T-helper 1 cell (primary cell): ENCODE measurements around the gene QRFP.

Experiments
- DNase-seq, 5 donors: peaks; one replicate each; pipeline ENCODE4 v3.0.0-alpha.2; 2012 to 2020

Gene QRFP

DNA sequence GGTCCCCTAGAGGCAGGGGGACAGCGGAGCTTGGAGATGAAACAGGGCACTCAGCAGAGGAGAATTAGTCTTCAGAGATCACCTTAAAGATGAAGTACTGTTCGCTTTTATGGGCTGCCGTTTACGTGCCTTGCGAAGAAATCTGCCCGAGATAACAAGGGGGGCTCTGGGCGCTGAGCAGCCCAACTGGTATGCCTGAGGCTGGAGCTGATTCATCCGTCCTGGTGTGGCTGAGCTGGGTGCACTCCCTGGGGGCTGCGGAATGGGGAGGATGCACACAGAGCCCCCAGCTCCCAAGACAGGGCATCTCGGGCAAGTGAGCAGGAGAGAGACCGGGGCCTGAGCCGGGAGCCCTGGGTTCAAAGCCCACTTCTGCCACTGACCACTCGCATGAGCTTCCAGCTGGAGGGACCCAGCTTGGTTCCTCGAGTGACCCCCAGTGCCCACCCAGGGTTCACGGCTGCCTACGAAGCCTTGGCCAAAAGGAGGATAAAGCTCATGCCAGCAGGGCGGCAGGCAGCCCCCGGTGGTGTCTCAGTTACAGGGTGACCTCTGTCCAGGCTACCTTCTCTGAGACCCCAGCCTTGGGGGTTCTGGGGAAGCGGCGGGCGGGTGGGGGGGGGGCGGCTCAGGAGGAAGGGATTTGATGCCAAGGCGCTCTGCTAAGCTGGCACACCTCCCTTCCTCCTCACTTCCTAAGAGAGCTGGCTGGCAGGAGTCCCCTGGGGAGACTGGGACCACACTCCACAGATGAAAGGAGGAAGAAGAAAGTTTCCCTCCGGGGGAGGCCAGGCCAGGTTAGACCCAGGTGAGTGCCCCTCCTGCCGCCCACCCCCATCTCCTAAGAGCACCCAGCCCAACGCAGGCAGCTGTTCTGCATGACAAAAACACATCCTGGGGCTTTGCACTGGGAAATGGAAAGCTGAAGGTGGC, 36.8 kb upstream of the QRFP start:
- DNase-seq, result no peak

DNA sequence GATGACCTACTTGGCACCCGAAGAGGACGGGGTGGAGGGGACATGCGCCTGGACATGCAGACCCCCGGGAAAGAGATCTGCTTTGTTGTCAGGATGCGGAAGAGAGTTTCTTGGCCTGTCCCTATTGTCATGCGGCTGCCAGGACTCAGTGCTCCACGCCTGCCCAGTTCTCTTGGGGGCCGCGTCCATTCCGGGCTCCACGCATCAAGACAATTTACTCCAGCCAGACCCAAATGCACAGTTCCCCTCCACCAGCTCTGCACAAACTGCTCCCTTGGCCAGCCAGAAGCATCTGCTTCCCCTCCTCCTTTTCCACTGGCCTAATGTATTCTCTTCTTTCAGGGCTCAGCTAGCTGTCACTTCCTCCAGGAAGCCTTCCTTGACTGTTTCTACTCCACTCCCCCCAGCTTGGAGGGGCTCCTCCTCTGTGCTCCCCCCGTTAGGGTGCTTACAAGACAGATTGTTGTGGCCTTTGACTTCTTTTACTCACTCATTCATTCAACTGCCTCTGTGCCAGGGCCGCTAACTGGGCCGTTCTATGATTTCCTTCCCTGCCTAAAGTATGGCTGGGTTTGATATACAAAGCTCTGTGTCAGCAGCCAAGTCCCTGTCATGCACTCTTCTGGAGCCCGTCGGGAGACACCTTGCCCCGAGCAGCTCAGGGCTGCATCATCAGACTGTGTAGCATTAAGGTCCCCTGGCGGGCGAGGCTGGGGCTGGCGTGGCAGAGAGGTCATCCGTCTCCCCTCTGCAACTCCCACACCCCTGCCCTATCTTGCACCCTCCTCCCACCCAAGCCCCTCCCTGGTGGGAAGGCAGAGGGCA, 35.9 kb upstream of the QRFP start:
- DNase-seq, result no peak

DNA sequence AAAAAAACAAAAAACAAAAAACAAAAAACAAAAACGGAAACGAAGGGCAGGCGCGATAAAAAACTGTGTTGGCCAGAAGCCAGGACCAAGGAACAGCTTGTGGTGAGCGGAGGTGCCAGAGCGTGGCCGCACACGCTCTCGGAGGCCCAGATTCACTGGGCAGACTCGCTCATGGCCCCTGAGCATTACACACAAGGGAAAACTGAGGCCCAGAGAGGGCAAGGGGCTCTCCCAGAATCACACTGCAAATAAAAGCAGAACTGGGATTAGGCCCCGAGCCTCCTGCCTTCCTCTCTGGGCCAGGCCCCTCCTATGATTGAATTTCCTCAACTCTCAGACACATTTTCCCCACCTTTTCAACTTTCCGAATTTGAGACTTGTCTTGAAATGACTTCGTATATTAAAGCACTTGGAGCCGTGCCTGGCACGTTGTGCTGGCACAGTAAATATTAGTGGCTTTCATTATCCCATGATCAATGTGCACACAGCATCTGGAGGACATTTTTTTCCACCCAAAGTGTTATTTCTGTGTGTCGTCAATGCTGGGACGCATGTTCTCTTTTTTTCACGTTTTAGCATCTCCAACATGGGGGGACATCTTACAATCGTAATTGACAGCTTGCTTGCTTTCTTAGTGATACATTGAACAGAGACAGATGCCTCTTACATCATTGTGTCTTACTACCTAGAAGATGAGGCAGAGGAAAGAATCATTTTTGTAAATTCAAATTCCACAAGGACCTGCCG, 35.1 kb upstream of the QRFP start:
- no peak for DNase-seq

DNA sequence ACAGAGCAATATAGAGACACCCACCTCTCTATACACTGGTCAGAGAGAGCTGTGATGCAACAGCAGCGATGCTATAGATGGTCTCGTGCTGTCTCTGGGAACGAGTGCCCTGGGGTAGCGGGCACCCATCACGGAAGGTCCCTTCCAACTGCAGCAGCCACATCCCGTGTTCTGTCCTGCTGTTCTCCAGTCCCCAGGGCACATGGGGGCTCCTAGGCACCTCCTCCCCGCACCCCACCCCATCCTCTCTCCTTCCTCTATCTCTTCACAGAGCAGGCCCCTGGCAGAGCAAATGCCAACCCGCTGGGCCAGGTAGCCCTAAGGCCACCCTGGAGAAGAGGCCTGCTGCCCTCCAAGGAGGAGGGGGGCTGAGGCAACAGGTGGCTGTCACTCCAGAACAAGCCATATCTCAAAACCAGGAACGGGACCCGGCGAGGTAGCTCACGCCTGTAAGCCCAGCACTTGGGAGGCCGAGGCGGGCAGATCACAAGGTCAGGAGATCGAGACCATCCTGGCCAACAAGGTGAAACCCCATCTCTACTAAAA, 34.3 kb upstream of the QRFP start:
- no peak for DNase-seq

DNA sequence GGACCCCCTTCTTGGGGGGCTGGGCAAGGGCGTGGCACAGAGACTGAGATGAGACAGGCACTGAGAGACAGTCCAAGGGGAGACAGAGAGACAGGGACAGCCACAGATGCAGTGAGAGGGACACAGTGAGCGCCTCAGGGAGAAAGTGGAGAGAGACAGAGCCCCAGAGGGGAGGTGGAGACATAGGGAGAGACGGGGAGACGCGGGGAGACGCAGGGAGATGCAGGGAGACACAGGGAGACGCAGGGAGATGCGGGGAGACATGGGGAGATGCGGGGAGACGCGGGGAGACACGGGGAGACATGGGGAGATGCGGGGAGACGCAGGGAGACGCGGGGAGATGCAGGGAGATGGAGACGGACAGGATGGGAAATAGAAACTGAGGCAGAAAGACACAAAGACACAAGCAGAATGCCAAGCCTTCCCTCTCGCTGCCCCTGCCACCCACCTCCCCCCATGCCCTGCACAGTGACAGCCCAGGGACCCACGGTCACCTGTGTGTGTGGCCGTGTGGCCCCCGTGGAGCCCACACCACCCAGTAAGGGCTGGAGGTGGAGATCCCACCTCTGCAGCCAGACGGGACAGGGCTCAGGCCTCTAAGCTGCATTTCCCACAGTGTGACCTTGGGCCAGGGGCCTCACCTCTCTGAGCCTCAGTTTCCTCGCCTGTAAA, 33.7 kb upstream of the QRFP start:
- DNase-seq, result no peak

DNA sequence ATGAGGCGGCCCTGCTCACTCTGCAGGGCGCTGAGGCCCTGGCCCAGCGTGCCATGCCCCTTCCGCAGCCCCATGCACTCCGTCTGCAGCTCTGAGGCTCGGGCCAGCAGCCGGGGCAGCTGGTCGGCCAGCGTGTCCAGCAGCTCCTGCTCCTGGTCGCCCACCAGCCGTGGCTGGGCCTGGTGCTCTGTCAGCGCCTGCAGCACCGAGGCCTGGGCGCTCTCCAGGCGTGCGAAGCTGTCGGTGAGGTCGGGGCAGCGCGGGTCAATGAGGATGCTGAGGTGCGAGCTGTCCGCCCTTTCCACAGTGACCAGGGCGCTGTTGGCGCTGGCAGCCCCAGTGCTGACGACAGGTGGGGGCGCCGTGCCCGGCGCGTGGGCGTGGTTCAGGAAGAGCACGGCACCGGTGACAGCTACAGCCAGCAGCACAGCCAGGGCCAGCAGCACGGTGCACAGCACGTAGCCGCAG, 33.0 kb upstream of the QRFP start:
- no peak for DNase-seq

DNA sequence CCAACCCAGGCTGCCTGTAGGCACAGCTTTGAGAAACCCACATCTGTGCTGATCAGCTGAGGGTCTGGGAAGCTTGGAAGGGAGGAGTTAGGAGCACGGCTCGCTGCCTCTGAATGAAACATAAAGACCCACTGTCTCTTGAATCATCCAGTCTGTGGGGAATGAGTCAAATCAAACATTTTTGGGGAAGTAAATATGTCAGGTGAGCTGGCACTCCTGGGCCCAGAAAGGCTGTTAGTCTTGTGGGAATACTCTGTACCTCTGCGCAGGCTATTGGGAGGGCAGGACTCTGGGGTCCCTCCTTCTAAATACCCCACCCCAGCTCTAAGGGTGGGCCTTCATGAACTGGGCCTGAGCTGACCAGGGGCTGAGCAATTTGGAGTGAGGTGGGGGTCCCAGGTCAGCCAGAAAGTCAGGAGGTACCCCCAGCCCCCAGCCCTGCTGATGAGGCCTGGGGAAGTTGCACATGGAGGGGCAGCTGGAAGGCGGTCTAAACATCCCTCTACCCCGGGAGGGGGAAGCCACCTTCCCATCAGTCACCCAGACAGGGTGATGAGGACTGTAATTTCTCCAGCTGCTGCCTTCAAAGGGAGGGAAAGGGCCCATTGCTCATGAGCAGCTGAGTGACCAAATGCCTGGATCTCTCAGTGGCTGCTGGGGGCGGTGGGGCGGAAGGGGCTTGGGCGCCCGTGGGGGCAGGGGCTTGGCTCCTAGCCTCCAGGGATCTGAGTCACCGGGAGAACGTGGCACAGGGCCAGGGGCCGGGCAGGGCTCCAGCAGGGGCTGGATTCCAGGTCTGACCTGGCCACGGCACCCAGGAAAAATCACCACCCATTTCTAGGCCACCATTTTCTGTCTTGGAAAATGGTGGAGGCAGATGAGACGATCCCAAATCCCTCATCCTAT, 31.6 kb upstream of the QRFP start:
- no peak for DNase-seq

DNA sequence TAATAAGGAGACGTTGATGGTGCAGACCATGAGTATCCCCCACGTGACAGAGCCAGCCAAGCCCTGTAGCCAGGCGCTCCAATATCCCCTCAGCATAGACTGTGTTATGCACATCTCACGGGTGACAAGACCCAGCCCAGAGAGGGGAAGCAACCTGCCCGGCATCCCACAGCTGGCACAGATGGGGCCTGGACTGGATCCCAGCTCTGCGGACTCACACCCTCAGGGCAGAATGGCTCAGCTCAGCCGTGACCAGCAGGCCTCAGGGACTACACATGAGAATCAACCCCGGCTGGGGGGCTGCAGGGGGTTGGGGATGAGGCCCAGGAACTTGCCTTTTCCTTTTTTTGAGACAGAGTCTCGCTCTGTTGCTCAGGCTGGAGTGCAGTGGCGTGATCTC, 30.7 kb upstream of the QRFP start:
- no peak for DNase-seq

DNA sequence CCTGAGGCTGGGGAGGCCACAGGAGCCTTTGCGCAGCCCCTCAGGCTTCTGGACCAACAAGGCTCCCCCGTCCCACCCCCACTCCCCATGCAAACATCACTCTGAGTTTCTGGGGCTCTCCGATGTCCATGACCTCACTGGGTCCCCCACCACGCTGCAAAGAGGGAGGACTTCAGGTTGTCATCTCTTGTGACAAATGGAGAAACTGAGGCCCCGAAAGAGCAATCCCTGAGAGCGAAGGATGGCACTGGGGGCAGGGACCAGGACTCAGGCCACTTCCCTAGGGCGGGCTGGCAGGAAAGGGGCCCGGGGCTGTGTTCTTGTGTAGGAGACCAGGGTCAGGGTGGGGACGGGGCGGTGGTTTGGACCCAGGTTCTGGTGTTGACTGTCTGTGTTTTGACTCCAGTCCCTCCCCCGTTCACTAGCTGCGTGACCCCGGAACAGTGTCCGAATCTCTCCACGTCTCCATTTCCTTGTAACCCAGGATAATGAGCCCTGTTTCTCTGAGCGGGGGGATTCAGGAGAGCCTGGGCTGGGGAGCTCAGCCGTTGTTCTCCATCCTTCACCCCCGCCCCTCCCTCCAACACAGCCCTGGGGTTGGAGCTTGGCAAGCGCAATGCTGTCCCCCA, 28.6 kb upstream of the QRFP start:
- no peak for DNase-seq

DNA sequence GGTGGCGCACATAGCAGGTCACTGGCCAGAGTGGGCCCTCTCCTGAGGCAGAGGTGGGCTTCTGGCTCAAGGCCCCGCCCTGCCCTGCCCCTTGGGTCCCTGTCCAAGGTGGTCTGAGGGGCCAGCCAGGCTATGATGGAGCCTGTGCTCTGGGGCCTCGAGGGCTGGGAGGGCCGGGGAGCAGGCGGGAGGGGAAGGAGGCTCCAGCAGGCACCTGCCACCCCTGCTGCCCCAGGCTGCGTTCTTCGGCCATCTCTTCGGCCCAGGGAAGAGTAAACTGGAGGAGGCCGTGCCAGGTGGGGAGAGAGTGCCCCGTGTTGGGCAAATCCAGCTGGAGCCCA, 27.8 kb upstream of the QRFP start:
- no peak for DNase-seq

DNA sequence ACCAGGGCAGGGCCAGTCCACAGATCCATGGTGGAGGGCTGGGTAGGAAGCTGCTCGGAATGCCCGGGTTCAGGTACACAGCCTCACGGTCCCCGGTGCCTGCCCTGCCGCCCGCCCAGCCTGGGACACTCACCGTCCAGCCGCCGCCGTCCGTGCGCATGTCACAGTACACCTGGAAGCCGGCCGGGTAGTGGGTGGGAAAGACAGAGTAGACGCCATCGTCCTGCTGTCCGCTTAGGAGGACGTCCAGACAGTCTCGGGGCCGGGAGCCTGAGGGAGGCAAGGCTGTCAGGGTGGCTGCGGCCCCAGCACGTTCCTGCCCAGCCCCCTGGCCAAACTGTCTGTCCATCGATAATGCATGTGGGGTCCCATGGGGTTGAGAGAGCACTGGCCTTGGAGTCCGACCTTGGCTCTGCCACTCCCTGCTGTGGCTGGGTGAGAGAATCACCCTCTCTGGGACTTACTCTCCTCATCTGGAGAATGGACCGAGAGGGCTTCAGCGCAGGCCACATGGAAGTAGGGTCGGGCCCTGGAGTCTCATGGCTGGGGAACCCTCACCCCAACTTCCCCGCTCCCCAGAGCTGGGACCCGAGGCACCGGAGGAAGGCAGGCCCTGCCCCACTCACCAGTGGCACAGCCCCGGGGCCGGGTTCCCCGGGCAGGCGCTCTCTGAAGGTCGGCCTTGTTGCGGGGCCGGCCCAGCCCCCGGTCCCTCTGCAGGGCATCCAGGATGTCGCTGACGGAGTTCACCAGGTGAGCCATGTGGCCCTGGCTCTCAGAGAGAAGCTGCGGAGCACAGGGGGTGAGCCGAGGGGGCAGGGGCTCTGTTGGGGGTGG, 27.2 kb upstream of the QRFP start:
- DNase-seq, result no peak

DNA sequence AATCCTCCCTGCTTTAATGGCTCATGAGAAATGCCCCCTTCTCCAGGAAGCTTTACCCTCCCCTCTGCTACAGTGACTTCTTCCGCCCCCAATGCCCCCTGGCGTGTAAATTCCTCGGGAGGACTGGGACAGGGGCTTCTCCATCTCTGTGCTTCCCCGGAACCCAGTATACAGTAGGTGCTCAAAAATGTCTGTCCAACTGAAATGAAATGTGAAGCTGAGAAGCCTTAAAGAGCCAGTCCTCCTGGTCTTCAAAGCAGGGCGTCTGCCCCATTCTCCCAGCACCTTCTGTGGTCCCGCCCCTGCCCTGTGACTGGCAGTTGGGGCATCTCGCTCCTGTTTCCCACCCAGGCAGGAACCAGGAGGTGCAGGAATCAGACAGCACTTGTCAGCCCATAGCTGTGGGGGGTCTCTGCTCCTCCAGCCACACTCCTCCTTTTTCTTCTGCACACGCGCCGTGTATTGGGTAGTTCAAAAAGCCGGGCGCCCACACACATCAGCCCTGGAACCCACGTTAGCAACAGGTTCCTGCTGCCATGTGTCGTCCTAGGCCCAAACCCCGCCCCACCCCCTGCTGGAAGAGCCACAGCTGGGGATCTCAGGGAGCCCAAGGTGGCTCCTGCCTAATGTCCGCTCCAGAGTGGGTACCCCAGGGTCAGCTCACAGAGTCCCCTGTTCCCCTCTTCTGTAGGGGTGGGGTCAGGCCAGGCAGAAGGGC, 26.4 kb upstream of the QRFP start:
- no peak for DNase-seq

DNA sequence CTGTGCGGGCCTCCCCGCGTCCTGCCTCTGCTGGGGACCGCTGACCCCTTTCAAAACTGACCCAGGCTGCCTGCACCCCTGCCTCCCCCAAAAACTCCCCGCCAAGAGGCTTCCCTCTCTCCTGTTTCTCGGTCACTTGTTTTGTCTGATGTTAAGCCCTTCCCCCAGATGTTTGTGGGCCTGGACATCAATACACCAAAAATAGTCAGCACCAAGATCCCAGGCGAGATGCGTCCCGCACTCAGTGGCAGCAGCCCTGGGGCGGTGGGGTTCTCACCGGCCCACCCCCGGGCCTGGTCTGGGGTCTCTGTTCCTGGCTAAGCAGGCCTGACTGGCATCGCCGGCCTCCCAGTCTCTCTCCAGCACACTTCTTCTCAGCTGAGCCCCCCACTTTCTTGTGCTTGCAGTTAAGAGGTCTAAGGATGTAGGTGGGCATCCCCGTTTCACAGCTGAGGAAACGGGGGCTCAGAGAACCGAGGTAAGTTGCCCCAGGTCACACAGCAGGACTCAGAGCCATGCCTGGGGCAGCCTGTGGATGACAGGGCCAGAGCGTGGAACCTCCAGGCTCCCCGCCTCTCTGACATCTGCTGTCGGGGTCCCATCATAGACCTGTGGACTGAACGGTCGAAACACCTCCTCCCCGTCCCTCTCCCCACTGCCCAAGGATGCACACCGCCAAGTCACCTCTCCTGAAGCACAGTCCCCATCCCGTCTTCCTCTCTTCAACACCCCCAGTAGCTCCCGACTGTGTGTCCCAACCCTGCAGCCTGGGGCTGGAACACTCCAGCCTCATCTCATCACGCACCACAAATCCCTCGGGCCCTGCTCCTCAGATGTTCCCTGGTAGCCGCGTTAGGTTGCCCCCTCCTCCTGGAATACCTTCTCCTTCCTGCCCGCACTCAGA, 25.6 kb upstream of the QRFP start:
- DNase-seq, result no peak

DNA sequence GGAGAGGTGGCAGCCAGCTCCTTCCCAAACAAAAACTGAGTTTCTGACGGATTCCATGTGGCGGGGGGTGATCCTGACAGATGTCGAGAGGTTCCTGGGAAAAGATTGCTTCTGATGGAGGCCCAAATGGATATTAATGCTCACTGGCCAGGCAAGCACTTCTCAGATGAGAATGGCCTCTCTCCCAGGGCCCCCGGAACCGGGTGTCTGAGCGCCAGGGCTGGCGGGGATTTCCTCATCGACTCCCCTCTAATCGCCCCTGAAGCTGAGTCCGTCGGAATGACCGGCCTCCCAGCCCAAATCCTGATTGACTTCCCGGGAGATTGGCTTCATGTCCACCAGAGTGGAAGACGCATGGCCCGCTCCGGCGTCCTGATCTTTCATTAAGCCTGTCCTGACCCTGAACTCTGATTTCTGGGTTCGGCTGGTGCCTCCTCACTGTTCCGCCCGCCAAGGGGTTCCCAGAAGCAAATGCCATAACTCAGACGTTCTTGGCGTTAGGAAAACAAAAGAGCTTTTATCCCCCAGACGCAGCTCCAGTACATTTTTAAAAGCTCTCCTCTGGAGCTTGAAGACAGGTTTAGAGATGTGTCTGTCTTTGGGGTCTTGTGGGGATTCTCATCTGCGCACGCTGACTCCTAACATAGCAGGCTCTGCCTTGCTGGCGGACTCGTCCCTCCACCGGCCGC, 24.8 kb upstream of the QRFP start:
- no peak for DNase-seq

DNA sequence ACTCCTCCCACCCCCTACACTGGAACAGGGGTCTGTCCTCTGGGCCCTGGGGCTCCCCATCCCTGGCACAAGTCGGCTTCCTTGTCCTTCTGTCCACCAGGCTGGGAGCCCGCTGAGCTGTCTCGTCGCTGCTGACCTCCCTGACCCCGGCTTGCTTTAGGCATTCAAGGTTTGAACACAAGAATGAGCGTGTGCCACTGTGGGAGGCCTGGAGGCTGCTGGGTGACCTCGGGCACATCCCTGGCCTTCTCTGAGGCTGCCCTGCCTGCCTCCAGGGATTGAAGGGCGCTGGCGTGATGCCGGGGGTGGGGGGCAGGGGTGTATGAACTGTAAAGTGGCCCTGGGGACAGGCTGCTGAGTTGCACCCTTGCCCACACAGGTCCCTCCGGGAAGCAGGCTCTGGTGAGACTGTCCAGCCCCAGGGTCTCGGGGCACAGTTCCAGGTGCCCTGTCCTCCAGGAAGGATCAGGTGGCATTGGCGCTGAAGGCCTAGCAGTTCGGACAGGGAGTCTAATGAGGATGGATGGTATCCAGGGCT, 24.2 kb upstream of the QRFP start:
- no peak for DNase-seq

DNA sequence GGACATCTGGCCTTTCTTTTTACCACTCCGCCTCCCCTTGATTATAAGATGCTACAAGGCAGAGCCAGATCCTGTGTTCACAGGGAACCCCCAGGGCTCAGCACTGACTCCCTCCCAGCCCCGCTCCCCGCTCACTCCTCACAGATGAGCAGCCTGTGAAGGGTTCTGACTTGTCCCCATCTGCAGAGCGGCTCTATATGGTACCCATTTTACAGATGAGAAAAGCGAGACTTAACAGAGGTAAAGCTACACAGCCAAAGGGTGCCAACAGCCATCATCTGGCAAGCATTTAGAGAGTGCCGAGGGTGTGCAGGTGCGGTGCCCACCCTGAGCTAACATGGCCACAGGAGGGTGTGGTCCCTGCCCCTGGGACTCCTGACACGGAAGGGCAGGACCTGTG, 23.6 kb upstream of the QRFP start:
- DNase-seq, result no peak

DNA sequence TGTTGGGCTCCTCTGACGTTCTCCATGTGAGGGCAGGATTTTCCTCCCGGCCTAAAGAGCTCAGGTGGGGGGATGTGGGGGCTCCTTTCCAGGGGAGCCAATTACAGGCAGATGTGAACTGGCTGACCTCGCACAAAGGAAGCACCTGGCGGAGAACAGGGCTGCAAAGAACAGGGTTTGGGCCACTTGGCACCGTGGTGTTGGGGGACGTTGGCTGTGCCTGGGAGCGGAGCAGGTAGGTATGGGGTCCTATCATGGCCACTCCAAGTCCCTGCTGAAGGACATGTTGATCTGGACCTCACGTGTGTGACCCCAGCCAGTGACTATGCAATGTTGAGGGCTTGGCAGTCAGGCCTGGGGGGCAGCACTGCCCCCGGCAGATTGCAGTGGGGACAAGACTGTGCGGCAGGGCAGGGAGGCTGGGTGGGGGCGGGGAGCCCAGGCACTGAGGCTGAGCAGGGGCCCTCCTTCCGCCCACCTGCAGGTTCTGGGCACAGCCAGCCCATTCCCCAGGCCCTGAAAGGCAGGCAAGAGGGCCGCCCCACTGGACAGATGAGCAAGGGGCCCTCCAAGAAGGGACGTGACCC, 23.0 kb upstream of the QRFP start:
- no peak for DNase-seq
